ENCODE data around the gene ZNF225.
"Not testable (repeated sequence)": the region's sequence is repeated elsewhere in the genome, so short reads cannot be mapped to it uniquely, and the experiment has no call there.

The ZNF225 gene

GRCh38 chr19:44163789-44164188, 50.6 kb downstream of the ZNF225 start:
- Histone ChIP-seq H3K36me3 (ENCODE audit: control insufficient read depth, insufficient read depth, low read length) (peaks cover 23% of the 10 kb centered on the region), H3K4me1 (ENCODE audit: control insufficient read depth, insufficient read depth, low read length, poor library complexity, severe bottlenecking) (no peaks in the 10 kb centered on the region), H3K9me3 (ENCODE audit: control insufficient read depth, low read length) (peaks cover under 1% of the 10 kb centered on the region), H3K27ac (ENCODE audit: low read depth, low read length, severe bottlenecking) (no peak overlapping the region), H3K4me3 (ENCODE audit: extremely low read depth, insufficient read depth, low read length, poor library complexity, severe bottlenecking) (no peak overlapping the region)
- WGBS, 2 experiments (ENCODE audit: insufficient coverage in 2 of 2): 100% methylated on average over 1 to 2 of the region's 2 CpGs

GRCh38 chr19:44164327-44164672, 51.1 kb downstream of the ZNF225 start:
- Histone ChIP-seq H3K9me3 (ENCODE audit: control insufficient read depth, low read length) (no peaks in the 10 kb centered on the region), H3K27ac (ENCODE audit: low read depth, low read length, severe bottlenecking) (peak overlapping the region; percentile 77), H3K4me1 (ENCODE audit: control insufficient read depth, insufficient read depth, low read length, poor library complexity, severe bottlenecking) (no peaks in the 10 kb centered on the region), H3K36me3 (ENCODE audit: control insufficient read depth, insufficient read depth, low read length) (peaks cover 28% of the 10 kb centered on the region), H3K4me3 (ENCODE audit: extremely low read depth, insufficient read depth, low read length, poor library complexity, severe bottlenecking) (peak overlapping the region; percentile 92)
- 86 to 95% methylated on average over 2 of the region's 3 CpGs for WGBS, 2 experiments (ENCODE audit: insufficient coverage in 2 of 2)

GRCh38 chr19:44164673-44165512, 51.7 kb downstream of the ZNF225 start, which contains the start of gene ZNF226:
Gene ZNF226 (plus strand): TSS chr19:44165100. CDS start chr19:44170081, 4,981 bp downstream.
- 0 to 1% methylated on average over 19 to 21 of the region's 32 CpGs for WGBS, 2 experiments (ENCODE audit: insufficient coverage in 2 of 2)
- Histone ChIP-seq H3K4me3 (ENCODE audit: extremely low read depth, insufficient read depth, low read length, poor library complexity, severe bottlenecking) (peak within 1 kb of the TSS; percentile 92), H3K9me3 (ENCODE audit: control insufficient read depth, low read length) (no peaks in the 10 kb centered on the region), H3K36me3 (ENCODE audit: control insufficient read depth, insufficient read depth, low read length) (peaks cover 34% of the 10 kb centered on the region), H3K27ac (ENCODE audit: low read depth, low read length, severe bottlenecking) (peak within 1 kb of the TSS; percentile 77), H3K4me1 (ENCODE audit: control insufficient read depth, insufficient read depth, low read length, poor library complexity, severe bottlenecking) (no peaks in the 10 kb centered on the region)

- not testable (repeated sequence) for H3K4me3 ChIP-seq (ENCODE audit: extremely low read depth, insufficient read depth, low read length, poor library complexity, severe bottlenecking); H3K9me3 ChIP-seq (ENCODE audit: control insufficient read depth, low read length); H3K27ac ChIP-seq (ENCODE audit: low read depth, low read length, severe bottlenecking); H3K4me1 ChIP-seq (ENCODE audit: control insufficient read depth, insufficient read depth, low read length, poor library complexity, severe bottlenecking)
- H3K36me3 ChIP-seq (ENCODE audit: control insufficient read depth, insufficient read depth, low read length): peaks cover 84% of the 10 kb centered on the region
- 83 to 88% methylated on average over 1 of the region's 6 CpGs for WGBS, 2 experiments (ENCODE audit: insufficient coverage in 2 of 2)
These were observed 57.5 kb downstream of the ZNF225 start for GRCh38 chr19:44170660-44171059.

- peaks cover 60% of the 10 kb centered on the region for H3K36me3 ChIP-seq (ENCODE audit: control insufficient read depth, insufficient read depth, low read length)
- H3K4me3 ChIP-seq (ENCODE audit: extremely low read depth, insufficient read depth, low read length, poor library complexity, severe bottlenecking): no peak overlapping the region
- no peaks in the 10 kb centered on the region for H3K4me1 ChIP-seq (ENCODE audit: control insufficient read depth, insufficient read depth, low read length, poor library complexity, severe bottlenecking)
- WGBS, 2 experiments (ENCODE audit: insufficient coverage in 2 of 2): 92 to 100% methylated on average over 1 to 2 of the region's 3 CpGs
- H3K9me3 ChIP-seq (ENCODE audit: control insufficient read depth, low read length): peaks cover 28% of the 10 kb centered on the region
- no peak overlapping the region for H3K27ac ChIP-seq (ENCODE audit: low read depth, low read length, severe bottlenecking)
These were observed 63.4 kb downstream of the ZNF225 start for GRCh38 chr19:44176590-44176989.

GRCh38 chr19:44180968-44181367, 67.8 kb downstream of the ZNF225 start:
- Histone ChIP-seq H3K4me1 (ENCODE audit: control insufficient read depth, insufficient read depth, low read length, poor library complexity, severe bottlenecking) (no peaks in the 10 kb centered on the region), H3K4me3 (ENCODE audit: extremely low read depth, insufficient read depth, low read length, poor library complexity, severe bottlenecking) (no peak overlapping the region), H3K27ac (ENCODE audit: low read depth, low read length, severe bottlenecking) (no peak overlapping the region), H3K9me3 (ENCODE audit: control insufficient read depth, low read length) (peaks cover 19% of the 10 kb centered on the region), H3K36me3 (ENCODE audit: control insufficient read depth, insufficient read depth, low read length) (peaks cover 16% of the 10 kb centered on the region)

GRCh38 chr19:44182145-44182544, 68.9 kb downstream of the ZNF225 start:
- H3K4me3 ChIP-seq (ENCODE audit: extremely low read depth, insufficient read depth, low read length, poor library complexity, severe bottlenecking): no peak overlapping the region
- no peaks in the 10 kb centered on the region for H3K4me1 ChIP-seq (ENCODE audit: control insufficient read depth, insufficient read depth, low read length, poor library complexity, severe bottlenecking)
- 94% methylated on average over 2 of the region's 10 CpGs; no CpG with 5 or more reads in 1 of the 2 experiments for WGBS, 2 experiments (ENCODE audit: insufficient coverage in 2 of 2)
- peaks cover 7% of the 10 kb centered on the region for H3K9me3 ChIP-seq (ENCODE audit: control insufficient read depth, low read length)
- H3K27ac ChIP-seq (ENCODE audit: low read depth, low read length, severe bottlenecking): no peak overlapping the region
- H3K36me3 ChIP-seq (ENCODE audit: control insufficient read depth, insufficient read depth, low read length): peaks cover 4% of the 10 kb centered on the region

Data from mesodermal cell (in vitro differentiated cells).